ENCODE results near the gene SSMEM1.

GRCh38 chr7:130178251-130178650 lies 29.4 kb upstream of the SSMEM1 start:
- TF ChIP-seq CTCF (IDR thresholded peaks at IDR 0.05) (no peak), POLR2A (IDR thresholded peaks at IDR 0.05) (no peak)

Data from thyroid gland (tissue), 4 donors.